ENCODE results near the gene BABAM2.

BABAM2 gene

GRCh38 chr2:28160986-28161425, 270.5 kb downstream of the BABAM2 start:
- H3K4me3 ChIP-seq (ENCODE audit: insufficient read depth, low read length, poor library complexity, severe bottlenecking), result no peak overlapping the region
- no peak overlapping the region for H3K27ac ChIP-seq (ENCODE audit: low read depth, low read length)
- H3K36me3 ChIP-seq (ENCODE audit: low read length), result no peaks in the 10 kb centered on the region
- H3F3A ChIP-seq (ENCODE audit: insufficient read depth), result no peaks in the 10 kb centered on the region
- H3K79me2 ChIP-seq (ENCODE audit: insufficient read depth, low read length), result no peaks in the 10 kb centered on the region
- no peaks in the 10 kb centered on the region for H4K20me1 ChIP-seq (ENCODE audit: low read depth, low read length)
- TF ChIP-seq EZH2phosphoT487 (conservative IDR thresholded peaks at IDR 0.05; ENCODE audit: low read length) (no peak), CTCF (IDR thresholded peaks at IDR 0.05; ENCODE audit: insufficient read depth, low read length, poor library complexity, severe bottlenecking) (no peak)
- no peaks in the 10 kb centered on the region for H3K9me3 ChIP-seq (ENCODE audit: insufficient read depth, low read length)
- H3K4me2 ChIP-seq (ENCODE audit: low read depth, low read length, poor library complexity, severe bottlenecking), result no peak overlapping the region
- no peaks in the 10 kb centered on the region for H3K9me2 ChIP-seq (replicated peaks; ENCODE audit: insufficient read depth, low read length)
- H3K9ac ChIP-seq (ENCODE audit: low read length), result no peak overlapping the region
- no peak overlapping the region for H2AFZ ChIP-seq (ENCODE audit: low read depth, low read length, severe bottlenecking)
- H3K27me3 ChIP-seq (ENCODE audit: low read length), result no peaks in the 10 kb centered on the region

DNA sequence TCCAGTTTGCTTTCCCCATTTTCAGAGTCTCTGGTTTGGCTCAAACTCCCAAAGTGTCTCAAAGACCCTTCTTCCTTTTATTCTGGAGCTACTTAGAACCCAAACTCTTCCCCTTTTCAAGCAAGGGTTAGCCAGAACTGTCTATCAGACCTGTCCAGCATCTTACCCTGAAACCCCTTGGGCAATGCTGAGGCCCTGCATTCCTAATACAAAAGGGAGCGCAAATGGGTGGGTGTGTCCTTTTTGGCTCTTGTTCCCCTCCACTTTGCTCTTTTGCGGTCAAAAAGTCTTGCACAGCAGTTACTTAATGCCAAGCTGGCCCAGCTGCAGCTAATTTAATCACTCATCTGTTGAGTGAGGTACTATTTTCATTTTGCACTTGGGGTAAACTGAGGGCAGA, 270.9 kb downstream of the BABAM2 start:
- Histone ChIP-seq H3K36me3 (ENCODE audit: low read length) (no peaks in the 10 kb centered on the region), H2AFZ (ENCODE audit: low read depth, low read length, severe bottlenecking) (no peak overlapping the region), H3K4me2 (ENCODE audit: low read depth, low read length, poor library complexity, severe bottlenecking) (no peak overlapping the region), H3K27me3 (ENCODE audit: low read length) (no peaks in the 10 kb centered on the region), H3K4me3 (ENCODE audit: insufficient read depth, low read length, poor library complexity, severe bottlenecking) (no peak overlapping the region), H3K9me3 (ENCODE audit: insufficient read depth, low read length) (no peaks in the 10 kb centered on the region), H3K27ac (ENCODE audit: low read depth, low read length) (no peak overlapping the region), H3K79me2 (ENCODE audit: insufficient read depth, low read length) (no peaks in the 10 kb centered on the region), H3K9ac (ENCODE audit: low read length) (no peak overlapping the region), H3K9me2 (replicated peaks; ENCODE audit: insufficient read depth, low read length) (no peaks in the 10 kb centered on the region), H3F3A (ENCODE audit: insufficient read depth) (no peaks in the 10 kb centered on the region), H4K20me1 (ENCODE audit: low read depth, low read length) (no peaks in the 10 kb centered on the region)
- TF ChIP-seq EZH2phosphoT487 (conservative IDR thresholded peaks at IDR 0.05; ENCODE audit: low read length), result no peak

DNA sequence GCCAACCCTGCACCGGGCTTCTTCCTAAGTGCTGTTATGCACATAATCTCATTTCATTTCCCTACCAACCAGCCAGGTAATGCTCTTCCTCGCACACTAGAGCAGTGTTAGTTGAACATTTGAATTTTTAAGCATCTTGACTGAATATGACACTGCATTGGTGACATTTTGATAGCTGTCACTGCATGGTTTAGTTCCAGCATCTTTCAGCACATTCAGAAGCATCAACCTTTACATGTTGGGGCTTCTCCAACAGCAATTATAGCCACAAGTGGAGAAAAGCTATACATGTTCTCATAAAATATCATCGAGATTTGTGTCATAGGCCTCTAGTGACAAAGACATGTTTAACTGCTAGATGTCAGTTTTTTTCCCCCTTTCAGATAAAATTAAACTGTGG, 272.0 kb downstream of the BABAM2 start:
- TF ChIP-seq EZH2phosphoT487 (conservative IDR thresholded peaks at IDR 0.05; ENCODE audit: low read length), result no peak
- no peak for TF ChIP-seq CTCF (IDR thresholded peaks at IDR 0.05; ENCODE audit: insufficient read depth, low read length, poor library complexity, severe bottlenecking)
- Histone ChIP-seq H3F3A (ENCODE audit: insufficient read depth) (no peaks in the 10 kb centered on the region), H2AFZ (ENCODE audit: low read depth, low read length, severe bottlenecking) (no peak overlapping the region), H3K9me2 (replicated peaks; ENCODE audit: insufficient read depth, low read length) (no peaks in the 10 kb centered on the region), H3K4me3 (ENCODE audit: insufficient read depth, low read length, poor library complexity, severe bottlenecking) (no peak overlapping the region), H3K27me3 (ENCODE audit: low read length) (no peaks in the 10 kb centered on the region), H3K4me2 (ENCODE audit: low read depth, low read length, poor library complexity, severe bottlenecking) (no peak overlapping the region), H3K36me3 (ENCODE audit: low read length) (no peaks in the 10 kb centered on the region), H4K20me1 (ENCODE audit: low read depth, low read length) (no peaks in the 10 kb centered on the region), H3K27ac (ENCODE audit: low read depth, low read length) (no peak overlapping the region), H3K9me3 (ENCODE audit: insufficient read depth, low read length) (no peaks in the 10 kb centered on the region), H3K9ac (ENCODE audit: low read length) (no peak overlapping the region), H3K79me2 (ENCODE audit: insufficient read depth, low read length) (no peaks in the 10 kb centered on the region)

- no peaks in the 10 kb centered on the region for H3F3A ChIP-seq (ENCODE audit: insufficient read depth)
- H3K4me3 ChIP-seq (ENCODE audit: insufficient read depth, low read length, poor library complexity, severe bottlenecking), result no peak overlapping the region
- no peak overlapping the region for H3K4me2 ChIP-seq (ENCODE audit: low read depth, low read length, poor library complexity, severe bottlenecking)
- no peaks in the 10 kb centered on the region for H4K20me1 ChIP-seq (ENCODE audit: low read depth, low read length)
- no peaks in the 10 kb centered on the region for H3K27me3 ChIP-seq (ENCODE audit: low read length)
- no peak overlapping the region for H3K9ac ChIP-seq (ENCODE audit: low read length)
- no peaks in the 10 kb centered on the region for H3K79me2 ChIP-seq (ENCODE audit: insufficient read depth, low read length)
- H3K9me2 ChIP-seq (replicated peaks; ENCODE audit: insufficient read depth, low read length), result no peaks in the 10 kb centered on the region
- no peak for TF ChIP-seq EZH2phosphoT487 (conservative IDR thresholded peaks at IDR 0.05; ENCODE audit: low read length)
- TF ChIP-seq CTCF (IDR thresholded peaks at IDR 0.05; ENCODE audit: insufficient read depth, low read length, poor library complexity, severe bottlenecking), result no peak
- no peak overlapping the region for H3K27ac ChIP-seq (ENCODE audit: low read depth, low read length)
- H3K9me3 ChIP-seq (ENCODE audit: insufficient read depth, low read length), result no peaks in the 10 kb centered on the region
- no peak overlapping the region for H2AFZ ChIP-seq (ENCODE audit: low read depth, low read length, severe bottlenecking)
- H3K36me3 ChIP-seq (ENCODE audit: low read length), result no peaks in the 10 kb centered on the region
These were observed 272.5 kb downstream of the BABAM2 start for GRCh38 chr2:28163028-28163427.

Data from SU-DHL-6 (cell line).